Breast epithelium (tissue), 3 donors: ENCODE results near the gene ADORA1.

Experiments used
- POLR2A ChIP-seq: fragments of 450-650 bp; IDR thresholded peaks from one replicate; pipeline ENCODE4 v1.6.1; 2016; ENCODE audit warnings: antibody characterized with exemption, mild to moderate bottlenecking, moderate library complexity
- POLR2AphosphoS5 ChIP-seq, 3 donors: sonication (generic); formaldehyde crosslinking; IDR thresholded peaks; one replicate each; pipeline ENCODE4 v1.6.1; 2017; ENCODE audit warnings: antibody characterized with exemption in 3 of 3

- TF ChIP-seq POLR2AphosphoS5 (IDR thresholded peaks at IDR 0.05) (no peak), POLR2A (no peak)
Measured at GRCh38 chr1:203097001-203097400, 30.5 kb upstream of the ADORA1 start.
